GM12864 (cell line): ENCODE data around the gene SLIT1.

Source experiments
- DNase-seq: peaks from one replicate; pipeline ENCODE4 v3.0.0-alpha.2; 2011; ENCODE audit warnings: low read depth
- H3K4me3 ChIP-seq: 2 replicates; pipeline ENCODE4 v1.5.1; 2011; ENCODE audit warnings: mild to moderate bottlenecking, low read depth, low read length, control low read depth
- TF ChIP-seq, protein P1 (sequence below): IDR thresholded peaks from 2 replicates; pipeline ENCODE4 v1.5.1; 2011; ENCODE audit warnings: low read depth, mild to moderate bottlenecking, moderate library complexity, low read length, control low read depth, inconsistent platforms; ENCODE audit errors: missing control alignments

Gene SLIT1

GRCh38 chr10:97157578-97158095 is 28.1 kb downstream of the SLIT1 start:
- H3K4me3 ChIP-seq: no peak overlapping the region
- DNase-seq: peak; percentile 55
- TF ChIP-seq, protein P1, sequence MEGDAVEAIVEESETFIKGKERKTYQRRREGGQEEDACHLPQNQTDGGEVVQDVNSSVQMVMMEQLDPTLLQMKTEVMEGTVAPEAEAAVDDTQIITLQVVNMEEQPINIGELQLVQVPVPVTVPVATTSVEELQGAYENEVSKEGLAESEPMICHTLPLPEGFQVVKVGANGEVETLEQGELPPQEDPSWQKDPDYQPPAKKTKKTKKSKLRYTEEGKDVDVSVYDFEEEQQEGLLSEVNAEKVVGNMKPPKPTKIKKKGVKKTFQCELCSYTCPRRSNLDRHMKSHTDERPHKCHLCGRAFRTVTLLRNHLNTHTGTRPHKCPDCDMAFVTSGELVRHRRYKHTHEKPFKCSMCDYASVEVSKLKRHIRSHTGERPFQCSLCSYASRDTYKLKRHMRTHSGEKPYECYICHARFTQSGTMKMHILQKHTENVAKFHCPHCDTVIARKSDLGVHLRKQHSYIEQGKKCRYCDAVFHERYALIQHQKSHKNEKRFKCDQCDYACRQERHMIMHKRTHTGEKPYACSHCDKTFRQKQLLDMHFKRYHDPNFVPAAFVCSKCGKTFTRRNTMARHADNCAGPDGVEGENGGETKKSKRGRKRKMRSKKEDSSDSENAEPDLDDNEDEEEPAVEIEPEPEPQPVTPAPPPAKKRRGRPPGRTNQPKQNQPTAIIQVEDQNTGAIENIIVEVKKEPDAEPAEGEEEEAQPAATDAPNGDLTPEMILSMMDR: no peak

GRCh38 chr10:97154781-97155180 is 31.0 kb downstream of the SLIT1 start:
- TF ChIP-seq, protein P1: no peak
- H3K4me3 ChIP-seq: no peak overlapping the region
- no peak for DNase-seq

- no peak overlapping the region for H3K4me3 ChIP-seq
- DNase-seq: no peak
- TF ChIP-seq, protein P1: no peak
Observed at GRCh38 chr10:97154162-97154561, 31.6 kb downstream of the SLIT1 start.

DNA sequence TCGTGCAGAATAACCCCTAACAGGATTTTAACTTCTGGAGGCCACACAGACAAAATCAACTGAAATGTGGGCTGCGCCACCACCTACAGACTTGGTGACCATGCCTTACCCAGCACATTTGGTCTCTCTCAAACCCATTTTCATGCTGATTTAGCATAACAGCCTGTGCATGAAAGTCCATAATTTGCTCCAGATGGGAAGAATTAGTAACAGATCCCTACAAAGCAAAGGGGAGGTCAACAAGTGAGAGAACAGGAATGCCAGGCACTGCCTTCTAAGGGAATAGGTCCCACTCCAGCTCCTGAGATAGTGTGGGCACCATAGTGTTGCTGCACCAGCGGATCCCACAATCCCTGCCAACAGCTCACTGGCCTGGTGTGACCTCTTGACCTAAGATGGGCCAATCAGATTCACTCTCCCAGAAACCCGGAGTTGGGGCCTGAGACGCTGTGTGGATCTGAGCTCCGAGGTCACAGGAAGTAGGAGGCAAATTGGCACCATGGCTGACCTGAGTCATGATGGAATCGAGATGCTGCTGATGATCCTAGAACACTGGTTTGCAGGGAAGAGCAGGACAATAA is 32.4 kb downstream of the SLIT1 start:
- TF ChIP-seq, protein P1: no peak
- DNase-seq: no peak
- no peak overlapping the region for H3K4me3 ChIP-seq

DNA sequence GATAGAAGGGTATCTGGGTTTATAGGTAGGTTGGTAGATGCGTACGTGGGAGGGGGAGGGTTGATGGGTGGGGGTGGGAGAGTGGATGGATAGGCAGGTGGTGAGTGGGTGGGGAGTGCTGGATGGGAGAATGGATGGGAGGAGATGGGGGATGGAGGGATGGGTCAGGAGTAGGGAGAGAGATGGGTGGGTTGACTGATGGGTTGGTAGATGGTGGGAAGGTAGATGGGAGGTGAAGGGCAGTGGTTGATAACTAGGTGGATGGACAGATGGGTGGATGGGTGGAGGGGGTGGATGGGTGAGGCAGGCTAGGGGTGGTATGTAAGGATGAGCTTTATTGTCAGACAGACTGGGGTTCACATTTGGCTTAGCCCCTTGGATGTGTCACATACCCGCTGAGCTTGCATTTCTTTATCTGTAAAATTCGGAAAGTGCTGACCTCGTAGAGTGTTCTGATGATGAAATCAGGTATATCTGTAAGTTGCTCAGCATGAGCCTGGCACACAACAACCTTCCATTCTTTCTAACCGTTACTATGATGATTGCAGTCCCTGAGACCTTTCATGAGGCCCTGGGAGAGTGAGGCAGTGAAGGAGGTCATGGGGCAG is 34.3 kb downstream of the SLIT1 start:
- TF ChIP-seq, protein P1: no peak
- DNase-seq: no peak

DNA sequence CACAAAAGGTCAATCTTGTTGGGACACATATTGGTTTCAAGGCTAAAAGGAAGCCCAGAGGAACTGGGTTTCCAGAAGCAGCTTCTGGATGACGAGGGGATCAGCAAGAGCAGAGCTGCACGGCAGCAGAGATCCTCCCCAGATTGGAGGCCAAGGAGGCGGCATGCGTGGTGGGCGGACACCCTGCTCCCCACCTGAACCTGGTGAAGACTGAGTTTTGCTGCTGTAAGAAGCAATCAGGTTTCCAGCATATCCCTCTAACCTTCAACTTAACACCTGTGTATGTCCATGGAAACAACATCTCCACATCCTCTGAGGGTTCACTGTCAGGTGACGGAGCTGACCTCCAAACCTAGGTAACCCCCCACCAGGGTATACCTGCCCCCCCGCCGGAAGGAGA is 35.1 kb downstream of the SLIT1 start:
- H3K4me3 ChIP-seq: no peak overlapping the region
- TF ChIP-seq, protein P1: no peak
- DNase-seq: no peak

More for the DNA sequence above, 34.3 kb downstream of the SLIT1 start:
- H3K4me3 ChIP-seq: no peak overlapping the region
